Measurements from ENCODE around the gene HOXC9.

- TF ChIP-seq CTCF (IDR thresholded peaks at IDR 0.05; ENCODE audit: low read length) (no peak), EZH2 (IDR thresholded peaks at IDR 0.05; ENCODE audit: borderline replicate concordance, low read length) (no peak)
These were observed 47.4 kb downstream of the HOXC9 start for GRCh38 chr12:54047160-54047963.

All from OCI-LY1 (cell line).